MM.1S (cell line): ENCODE results near the gene PTPRD.

ENCODE experiments used
- DNase-seq: peaks from one replicate; pipeline ENCODE4 v3.0.0-alpha.2; 2015
- H2AFZ ChIP-seq: fragments of 300-600 bp; sonication (generic); 2 replicates; pipeline ENCODE4 v1.6.0; 2016; ENCODE audit warnings: antibody characterized with exemption, low read length
- H3F3A ChIP-seq: fragments of 300-600 bp; sonication (generic); 2 replicates; pipeline ENCODE4 v1.6.1; 2016; ENCODE audit warnings: mild to moderate bottlenecking, antibody characterized with exemption, low read length, moderate library complexity, mixed read lengths; ENCODE audit not compliant: insufficient read depth
- H3K27ac ChIP-seq: fragments of 300-600 bp; sonication (generic); 2 replicates; pipeline ENCODE4 v1.5.1; 2016; ENCODE audit warnings: mild to moderate bottlenecking, low read length
- H3K27me3 ChIP-seq: fragments of 300-600 bp; sonication (generic); replicated peaks from 2 replicates; pipeline ENCODE4 v1.6.0; 2016; ENCODE audit warnings: low read length; ENCODE audit not compliant: insufficient read depth
- H3K36me3 ChIP-seq: fragments of 300-600 bp; sonication (generic); replicated peaks from 2 replicates; pipeline ENCODE4 v1.6.1; 2016; ENCODE audit warnings: mild to moderate bottlenecking, low read length, mixed read lengths; ENCODE audit not compliant: insufficient read depth
- H3K4me1 ChIP-seq: fragments of 300-600 bp; sonication (generic); 2 replicates; pipeline ENCODE4 v1.6.1; 2016; ENCODE audit warnings: low read length, mixed read lengths
- H3K4me2 ChIP-seq: fragments of 300-600 bp; sonication (generic); 2 replicates; pipeline ENCODE4 v1.6.0; 2016; ENCODE audit warnings: low read depth, low read length
- H3K4me3 ChIP-seq: fragments of 300-600 bp; sonication (generic); 2 replicates; pipeline ENCODE4 v1.5.1; 2016; ENCODE audit warnings: low read length, mixed read lengths
- H3K79me2 ChIP-seq: fragments of 300-600 bp; sonication (generic); 2 replicates; pipeline ENCODE4 v1.6.1; 2016; ENCODE audit warnings: mixed run types, low read length, mixed read lengths
- H3K9ac ChIP-seq: fragments of 300-600 bp; sonication (generic); 2 replicates; pipeline ENCODE4 v1.6.1; 2016; ENCODE audit warnings: low read length, mixed read lengths
- H3K9me2 ChIP-seq: fragments of 300-600 bp; sonication (generic); replicated peaks from 2 replicates; pipeline ENCODE4 v1.6.1; 2016; ENCODE audit warnings: mild to moderate bottlenecking, low read length, mixed read lengths; ENCODE audit not compliant: insufficient read depth
- H3K9me3 ChIP-seq: fragments of 300-600 bp; sonication (generic); replicated peaks from 2 replicates; pipeline ENCODE4 v1.6.1; 2016; ENCODE audit warnings: mild to moderate bottlenecking, low read length, mixed read lengths; ENCODE audit not compliant: insufficient read depth
- H4K20me1 ChIP-seq: fragments of 300-600 bp; sonication (generic); 2 replicates; pipeline ENCODE4 v1.6.1; 2016; ENCODE audit warnings: mild to moderate bottlenecking, low read length, moderate library complexity, mixed read lengths; ENCODE audit not compliant: insufficient read depth
- CTCF ChIP-seq: fragments of 300-600 bp; sonication (generic); IDR thresholded peaks from 2 replicates; pipeline ENCODE4 v1.5.1; 2016; ENCODE audit warnings: antibody characterized with exemption, low read length, mixed read lengths
- EZH2 ChIP-seq: fragments of 300-600 bp; sonication (generic); optimal IDR thresholded peaks from 2 replicates; pipeline ENCODE3; 2017; ENCODE audit warnings: low read depth, mild to moderate bottlenecking, antibody characterized with exemption, low read length, mixed read lengths
- EZH2phosphoT487 ChIP-seq: fragments of 300-600 bp; sonication (generic); IDR thresholded peaks from 2 replicates; pipeline ENCODE4 v1.6.1; 2018; ENCODE audit warnings: antibody characterized with exemption, low read length

The PTPRD gene

GRCh38 chr9:10015755-10016154 lies 597.0 kb downstream of the PTPRD start:
- no peaks in the 10 kb centered on the region for H3K9me3 ChIP-seq
- no peak overlapping the region for H3K27ac ChIP-seq
- no peak overlapping the region for H3K4me2 ChIP-seq
- no peak for DNase-seq
- H4K20me1 ChIP-seq: no peaks in the 10 kb centered on the region
- no peaks in the 10 kb centered on the region for H3F3A ChIP-seq
- no peak overlapping the region for H3K4me3 ChIP-seq
- no peak overlapping the region for H2AFZ ChIP-seq
- no peaks in the 10 kb centered on the region for H3K4me1 ChIP-seq
- no peaks in the 10 kb centered on the region for H3K9me2 ChIP-seq
- H3K36me3 ChIP-seq: no peaks in the 10 kb centered on the region
- H3K79me2 ChIP-seq: no peaks in the 10 kb centered on the region
- H3K27me3 ChIP-seq: no peaks in the 10 kb centered on the region
- TF ChIP-seq CTCF: no peak
- no peak for TF ChIP-seq EZH2
- no peak for TF ChIP-seq EZH2phosphoT487
- no peak overlapping the region for H3K9ac ChIP-seq

GRCh38 chr9:10014889-10015288 lies 597.9 kb downstream of the PTPRD start:
- Histone ChIP-seq H3K4me2 (no peak overlapping the region), H3F3A (no peaks in the 10 kb centered on the region), H3K27me3 (no peaks in the 10 kb centered on the region), H3K4me1 (no peaks in the 10 kb centered on the region), H3K79me2 (no peaks in the 10 kb centered on the region), H3K9ac (no peak overlapping the region), H3K9me3 (no peaks in the 10 kb centered on the region), H3K36me3 (no peaks in the 10 kb centered on the region), H3K9me2 (no peaks in the 10 kb centered on the region), H4K20me1 (no peaks in the 10 kb centered on the region), H3K27ac (no peak overlapping the region), H2AFZ (no peak overlapping the region), H3K4me3 (no peak overlapping the region)
- TF ChIP-seq EZH2phosphoT487: no peak
- no peak for TF ChIP-seq EZH2
- TF ChIP-seq CTCF: no peak
- DNase-seq: no peak

- Histone ChIP-seq H3K27me3 (no peaks in the 10 kb centered on the region), H2AFZ (no peak overlapping the region), H4K20me1 (no peaks in the 10 kb centered on the region), H3K4me3 (no peak overlapping the region), H3K9me3 (no peaks in the 10 kb centered on the region), H3F3A (no peaks in the 10 kb centered on the region), H3K79me2 (no peaks in the 10 kb centered on the region), H3K36me3 (no peaks in the 10 kb centered on the region), H3K27ac (no peak overlapping the region), H3K4me2 (no peak overlapping the region), H3K4me1 (no peaks in the 10 kb centered on the region), H3K9ac (no peak overlapping the region), H3K9me2 (no peaks in the 10 kb centered on the region)
- no peak for DNase-seq
- TF ChIP-seq EZH2phosphoT487: no peak
- TF ChIP-seq CTCF: no peak
- no peak for TF ChIP-seq EZH2
These were observed 603.4 kb downstream of the PTPRD start for GRCh38 chr9:10009401-10009800.
